ENCODE measurements around the gene PARD3. TPM values are rescaled to one million over a fixed set of nuclear protein-coding genes. Genes with fewer than 3 reads are reported as not detected.

PARD3 gene
- total and polyA plus RNA-seq, 10 of the 15 experiments (the other 5 are each of a cell fraction or from before 2014, with no cell fraction given), result 2.6 to 43.1 (median 13.9) TPM

GRCh38 chr10:34176351-34176750 lies 638.7 kb downstream of the PARD3 start (continued):
- TF ChIP-seq ELK1 (IDR thresholded peaks at IDR 0.05; ENCODE audit: low read depth, low read length) (no peak), PML (IDR thresholded peaks at IDR 0.05; ENCODE audit: low read length) (no peak), PKNOX1 (IDR thresholded peaks at IDR 0.05) (no peak)
- TF ChIP-seq, protein P1, sequence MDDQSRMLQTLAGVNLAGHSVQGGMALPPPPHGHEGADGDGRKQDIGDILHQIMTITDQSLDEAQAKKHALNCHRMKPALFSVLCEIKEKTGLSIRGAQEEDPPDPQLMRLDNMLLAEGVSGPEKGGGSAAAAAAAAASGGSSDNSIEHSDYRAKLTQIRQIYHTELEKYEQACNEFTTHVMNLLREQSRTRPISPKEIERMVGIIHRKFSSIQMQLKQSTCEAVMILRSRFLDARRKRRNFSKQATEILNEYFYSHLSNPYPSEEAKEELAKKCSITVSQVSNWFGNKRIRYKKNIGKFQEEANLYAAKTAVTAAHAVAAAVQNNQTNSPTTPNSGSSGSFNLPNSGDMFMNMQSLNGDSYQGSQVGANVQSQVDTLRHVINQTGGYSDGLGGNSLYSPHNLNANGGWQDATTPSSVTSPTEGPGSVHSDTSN (IDR thresholded peaks at IDR 0.05; ENCODE audit: insufficient replicate concordance, low read depth, low read length), result no peak

GRCh38 chr10:34175121-34175520 lies 640.0 kb downstream of the PARD3 start:
- 23% methylated on average over 2 of the region's 2 CpGs for WGBS (ENCODE audit: insufficient coverage, insufficient replicate concordance, low lambda C conversion rate, missing lambda C conversion rate)
- no peaks in the 10 kb centered on the region for H4K20me1 ChIP-seq (ENCODE audit: control insufficient read depth, insufficient read depth)
- intact Hi-C loops (cut with micrococcal nuclease; ENCODE audit: unreplicated experiment), result no loop called here
- H3K27me3 ChIP-seq (replicated peaks in 1 of 2; ENCODE audit: control insufficient read depth in 2 of 2, insufficient read depth in 2 of 2, low read length in 1 of 2), result no peaks in the 10 kb centered on the region
- H3K4me3 ChIP-seq, result no peak overlapping the region
- DNase-seq (ENCODE audit: low read depth, low spot score), result no peak
- no peak overlapping the region for H2AFZ ChIP-seq (ENCODE audit: control insufficient read depth, low read depth, low read length)
- H3K9ac ChIP-seq (ENCODE audit: control insufficient read depth, insufficient read depth, low read length), result no peak overlapping the region
- no peak overlapping the region for H3K4me2 ChIP-seq (ENCODE audit: control insufficient read depth, insufficient read depth)
- ChIA-PET SMC1A (ENCODE audit: uncharacterized antibody, unreplicated experiment) (interaction anchor here (1.5 kb wide), 1 partner anchor 13 kb away, joined by 3 read pairs; no protein-coding TSS in a partner anchor), POLR2A (no interaction called here), CTCF (no interaction called here), RAD21 (ENCODE audit: unreplicated experiment) (interaction anchor here (1.2 kb wide), 1 partner anchor 24 kb away, joined by 4 read pairs; no protein-coding TSS in a partner anchor)
- ATAC-seq, result no peak
- no peaks in the 10 kb centered on the region for H3K4me1 ChIP-seq (ENCODE audit: control insufficient read depth, insufficient read depth, low read length)
- no peaks in the 10 kb centered on the region for H3K36me3 ChIP-seq (ENCODE audit: control insufficient read depth in 2 of 2, insufficient read depth in 2 of 2, low read length in 1 of 2)
- H3K9me3 ChIP-seq (replicated peaks; ENCODE audit: control insufficient read depth, insufficient read depth, low read length), result no peaks in the 10 kb centered on the region
- in situ Hi-C loops (cut with MboI), result no loop called here
- BruUV-seq (replicated peaks), result no TSS peak
- no peaks in the 10 kb centered on the region for H3K79me2 ChIP-seq (ENCODE audit: control insufficient read depth, insufficient read depth, low read length)
- no peak for FAIRE-seq
- H3K27ac ChIP-seq (ENCODE audit: control insufficient read depth, insufficient read depth), result no peak overlapping the region
- TF ChIP-seq POU2F2 (IDR thresholded peaks at IDR 0.05; ENCODE audit: borderline replicate concordance, low read depth, low read length) (no peak), IRF3 (IDR thresholded peaks at IDR 0.05) (no peak), HDAC2 (IDR thresholded peaks at IDR 0.05) (no peak), BHLHE40 (IDR thresholded peaks at IDR 0.05; ENCODE audit: borderline replicate concordance in 1 of 2, low read depth in 2 of 2, low read length in 1 of 2) (no peak), MXI1 (IDR thresholded peaks at IDR 0.05; ENCODE audit: low read depth, low read length) (no peak), IRF5 (IDR thresholded peaks at IDR 0.05; ENCODE audit: borderline replicate concordance) (no peak), SIN3A (IDR thresholded peaks at IDR 0.05; ENCODE audit: low read depth, low read length) (no peak)

Measured in GM12878 (cell line).